Endothelial cell of umbilical vein (primary cell): ENCODE data around the gene NOLC1. TPM values are rescaled to one million over a fixed set of nuclear protein-coding genes. Genes with fewer than 3 reads are reported as not detected.

ENCODE experiments used
- BruUV-seq: library from RNA; stranded (reverse); fragments of 400-500 nt; replicated peaks from 2 replicates; lab custom pipeline; 2021; lab: Mats Ljungman, UMichigan
- CTCF ChIA-PET: fragments of 300-600, 350-600 bp; sonication (Branson Sonifier 250); formaldehyde crosslinking; loops from one replicate; lab custom pipeline; 2021; ENCODE audit warnings: antibody characterized with exemption, inconsistent platforms; lab: Charles Lee
- POLR2A ChIA-PET: fragments of 300-600, 350-600 bp; sonication (Branson Sonifier 250); formaldehyde crosslinking; loops from one replicate; lab custom pipeline; 2021; ENCODE audit warnings: antibody characterized with exemption, inconsistent platforms; lab: Charles Lee
- DNase-seq: peaks from one replicate; pipeline ENCODE4 v3.0.0-alpha.2; 2011; ENCODE audit warnings: low read depth, low spot score
- FAIRE-seq: peaks from 2 replicates; lab custom pipeline; 2011; peaks lifted over from hg19 to GRCh38; lab: Jason Lieb, UNC
- H2AFZ ChIP-seq: 2 replicates; pipeline ENCODE4 v1.6.0; 2012; ENCODE audit warnings: low read depth, low read length, control low read depth, inconsistent platforms
- H3K27ac ChIP-seq: 2 replicates; pipeline ENCODE4 v1.5.1; 2011; ENCODE audit warnings: low read depth, mild to moderate bottlenecking, control low read depth, low read length, moderate library complexity; ENCODE audit not compliant: insufficient read depth
- H3K27me3 ChIP-seq, 2 experiments: 2 replicates each; pipeline versions ENCODE4 v1.6.0 to v1.6.1; 2011; ENCODE audit warnings: low read length in 2 of 2, mixed read lengths in 1 of 2; ENCODE audit not compliant: control insufficient read depth in 2 of 2, insufficient read depth in 2 of 2
- H3K36me3 ChIP-seq, 2 experiments: 2 replicates in 1 of 2; 3 replicates in 1 of 2; pipeline ENCODE4 v1.5.1; 2011; ENCODE audit warnings: low read length in 2 of 2, mild to moderate bottlenecking in 1 of 2, moderate library complexity in 1 of 2; ENCODE audit not compliant: control insufficient read depth in 2 of 2, insufficient read depth in 2 of 2; ENCODE audit errors: extremely low read depth in 1 of 2
- H3K4me1 ChIP-seq: 3 replicates; pipeline ENCODE4 v1.5.1; 2011; ENCODE audit warnings: mild to moderate bottlenecking, low read length; ENCODE audit not compliant: control insufficient read depth, insufficient read depth; ENCODE audit errors: extremely low read depth
- H3K4me2 ChIP-seq: 2 replicates; pipeline ENCODE4 v1.6.1; 2011; ENCODE audit warnings: low read length, control low read depth, mixed read lengths; ENCODE audit not compliant: insufficient read depth
- H3K4me3 ChIP-seq, 3 experiments: fragments of 200-600 bp in 1 of 3; sonication (generic), shearing (Covaris generic) in 1 of 3; replicated peaks in 1 of 3; 2 replicates each; pipeline ENCODE4 v1.5.1; 2011 to 2016; ENCODE audit warnings: control low read depth in 3 of 3, low read length in 3 of 3, mild to moderate bottlenecking in 2 of 3, inconsistent platforms in 1 of 3, low read depth in 1 of 3, moderate library complexity in 1 of 3; ENCODE audit not compliant: insufficient read depth in 1 of 3
- H3K79me2 ChIP-seq: 2 replicates; pipeline ENCODE4 v1.6.0; 2012; ENCODE audit warnings: low read length, inconsistent platforms; ENCODE audit not compliant: control insufficient read depth, insufficient read depth
- H3K9ac ChIP-seq: replicated peaks from 2 replicates; pipeline ENCODE3; 2011; ENCODE audit warnings: low read length, control low read depth; ENCODE audit not compliant: insufficient read depth; ENCODE audit errors: extremely low read depth
- H3K9me1 ChIP-seq: replicated peaks from 3 replicates; pipeline ENCODE4 v1.6.0; 2011; ENCODE audit warnings: mild to moderate bottlenecking, low read length; ENCODE audit not compliant: control insufficient read depth, insufficient read depth; ENCODE audit errors: extremely low read depth
- H3K9me3 ChIP-seq: replicated peaks from 2 replicates; pipeline ENCODE4 v1.5.1; 2012; ENCODE audit warnings: low read length, inconsistent platforms; ENCODE audit not compliant: control insufficient read depth, insufficient read depth
- H4K20me1 ChIP-seq: replicated peaks from 2 replicates; pipeline ENCODE3; 2011; ENCODE audit warnings: mild to moderate bottlenecking, low read length; ENCODE audit not compliant: control insufficient read depth, insufficient read depth; ENCODE audit errors: extremely low read depth
- CTCF ChIP-seq, 2 donors: IDR thresholded peaks; 1 replicate in 1 of 2; 2 replicates in 1 of 2; pipeline ENCODE4 v1.5.1; 2011; ENCODE audit warnings: low read length in 2 of 2, mild to moderate bottlenecking in 2 of 2, moderate library complexity in 2 of 2, control low read depth in 1 of 2, inconsistent platforms in 1 of 2, low read depth in 1 of 2; ENCODE audit not compliant: insufficient read depth in 1 of 2; ENCODE audit errors: extremely low read depth in 1 of 2
- EZH2 ChIP-seq: IDR thresholded peaks from 2 replicates; pipeline ENCODE4 v1.6.1; 2012; ENCODE audit warnings: borderline replicate concordance, low read depth, mild to moderate bottlenecking, moderate library complexity, low read length, inconsistent platforms; ENCODE audit not compliant: severe bottlenecking
- FOS ChIP-seq: IDR thresholded peaks from 2 replicates; pipeline ENCODE4 v1.6.1; 2011; ENCODE audit warnings: mild to moderate bottlenecking, low read length, moderate library complexity, borderline replicate concordance; ENCODE audit not compliant: insufficient read depth
- GATA2 ChIP-seq: IDR thresholded peaks from 2 replicates; pipeline ENCODE4 v1.7.0; 2011; ENCODE audit warnings: low read depth, mild to moderate bottlenecking, moderate library complexity, mixed read lengths, low read length; ENCODE audit not compliant: insufficient read length, insufficient read depth
- JUN ChIP-seq: IDR thresholded peaks from 2 replicates; pipeline ENCODE4 v1.6.1; 2011; ENCODE audit warnings: borderline replicate concordance, low read depth; ENCODE audit not compliant: insufficient read length, insufficient read depth
- MAX ChIP-seq: IDR thresholded peaks from 2 replicates; pipeline ENCODE4 v1.6.1; 2011; ENCODE audit not compliant: insufficient read depth, insufficient read length
- MYC ChIP-seq: IDR thresholded peaks from one replicate; pipeline ENCODE4 v1.6.1; 2011; ENCODE audit warnings: mild to moderate bottlenecking, low read depth, low read length
- POLR2A ChIP-seq: IDR thresholded peaks from 2 replicates; pipeline ENCODE4 v1.6.1; 2012; ENCODE audit warnings: low read depth, mild to moderate bottlenecking, control low read depth, low read length
- POLR2AphosphoS5 ChIP-seq: IDR thresholded peaks from 2 replicates; pipeline ENCODE4 v1.6.1; 2012; ENCODE audit warnings: low read depth, mild to moderate bottlenecking, control low read depth, low read length, moderate library complexity; ENCODE audit not compliant: insufficient read depth
- dilution Hi-C: fragments of 300-500 bp; cut with MboI; formaldehyde crosslinking; loops from one replicate; pipeline ENCODE4 v1.15.0; 2019; ENCODE audit warnings: low sequenced_read_pairs; ENCODE audit not compliant: extremely low pct_ligation_motif_present
- intact Hi-C: fragments of 100-400 bp; cut with micrococcal nuclease; formaldehyde crosslinking; loops from one replicate; pipeline ENCODE4 v1.10.0; 2022
- polyA plus RNA-seq, 4 experiments: library from polyadenylated mRNA; depleted of rRNA in 3 of 4; stranded (reverse) in 3 of 4; unstranded in 1 of 4; fragments of >200 nt; gene quantifications; 2 replicates each; pipeline versions ENCODE4 v1.2.1 to v1.2.3, GENCODE V29; 2011 to 2012; ENCODE audit warnings: missing spikeins in 1 of 4
- total RNA-seq: library from RNA; stranded (reverse); gene quantifications from 2 replicates; pipeline ENCODE4 v1.2.3, GENCODE V29; 2021

The NOLC1 gene
- total and polyA plus RNA-seq, 2 donors (not counting 3 experiments of a cell fraction or from before 2014, with no cell fraction given): 32.1 to 73.1 TPM

- no peaks in the 10 kb centered on the region for H3K9me3 ChIP-seq
- H3K27ac ChIP-seq: no peak overlapping the region
- H3K36me3 ChIP-seq: peaks cover 33 to 40% of the 10 kb centered on the region in 2 experiments
- no peaks in the 10 kb centered on the region for H3K27me3 ChIP-seq
- ChIA-PET CTCF (interaction anchor here (0.7 to 2.4 kb wide), 3 partner anchors 12 to 195 kb away, joined by 3 to 11 read pairs (median 5); no protein-coding TSS in a partner anchor), POLR2A (no interaction called here)
- no peak overlapping the region for H3K4me3 ChIP-seq
- H3K79me2 ChIP-seq: peaks cover 52% of the 10 kb centered on the region
- dilution Hi-C loops: no loop called here
- no peak for TF ChIP-seq MAX
- no peak for TF ChIP-seq CTCF (IDR thresholded peaks at IDR 0.05; ENCODE audit: extremely low read depth in 1 of 2, insufficient read depth in 1 of 2, low read depth in 1 of 2, low read length in 2 of 2)
- TF ChIP-seq MYC: no peak
- TF ChIP-seq JUN: no peak
- no peaks in the 10 kb centered on the region for H3K9me1 ChIP-seq
- no peaks in the 10 kb centered on the region for H4K20me1 ChIP-seq
- no peak overlapping the region for H3K9ac ChIP-seq
- H2AFZ ChIP-seq: no peak overlapping the region
- peaks cover 8% of the 10 kb centered on the region for H3K4me1 ChIP-seq
- FAIRE-seq (no peak), DNase-seq (no peak)
- no TSS peak for BruUV-seq
- no peak overlapping the region for H3K4me2 ChIP-seq
- intact Hi-C loops: no loop called here
Observed at GRCh38 chr10:102157224-102157623, 5.0 kb downstream of the NOLC1 start.

- ChIA-PET POLR2A (no interaction called here), CTCF (interaction anchor here (0.6 to 2.3 kb wide), 3 partner anchors 10 to 193 kb away, joined by 3 to 22 read pairs (median 6); no protein-coding TSS in a partner anchor)
- no peak overlapping the region for H3K9ac ChIP-seq
- H3K79me2 ChIP-seq: peaks cover 35% of the 10 kb centered on the region
- dilution Hi-C loops (no loop called here), intact Hi-C loops (no loop called here)
- no peak overlapping the region for H2AFZ ChIP-seq
- DNase-seq (no peak), FAIRE-seq (no peak)
- no peak overlapping the region for H3K4me3 ChIP-seq
- H4K20me1 ChIP-seq: no peaks in the 10 kb centered on the region
- no peak for TF ChIP-seq JUN
- no peak for TF ChIP-seq EZH2
- no peak for TF ChIP-seq POLR2AphosphoS5
- TF ChIP-seq MAX: no peak
- TF ChIP-seq CTCF (IDR thresholded peaks at IDR 0.05; ENCODE audit: extremely low read depth in 1 of 2, insufficient read depth in 1 of 2, low read depth in 1 of 2, low read length in 2 of 2): no peak
- TF ChIP-seq POLR2A: no peak
- no peak for TF ChIP-seq FOS
- TF ChIP-seq GATA2: no peak
- no peak for TF ChIP-seq MYC
- H3K27ac ChIP-seq: no peak overlapping the region
- H3K9me3 ChIP-seq: no peaks in the 10 kb centered on the region
- peaks cover 40 to 43% of the 10 kb centered on the region in 2 experiments for H3K36me3 ChIP-seq
- H3K4me1 ChIP-seq: no peaks in the 10 kb centered on the region
- no peak overlapping the region for H3K4me2 ChIP-seq
- H3K9me1 ChIP-seq: no peaks in the 10 kb centered on the region
- BruUV-seq: no TSS peak
- H3K27me3 ChIP-seq: no peaks in the 10 kb centered on the region
Observed at GRCh38 chr10:102159051-102159597, 6.9 kb downstream of the NOLC1 start.
